ENCODE measurements around the gene OTOF.

The OTOF gene

GRCh38 chr2:26509141-26509540 lies 31.2 kb upstream of the OTOF start:
- Histone ChIP-seq H3K27me3 (ENCODE audit: insufficient read depth, low read length, poor library complexity) (no peaks in the 10 kb centered on the region), H3K18ac (ENCODE audit: low read length) (no peak overlapping the region), H4K8ac (ENCODE audit: low read depth, low read length) (no peak overlapping the region), H2AK5ac (ENCODE audit: low read length) (no peak overlapping the region), H4K5ac (ENCODE audit: low read length) (no peak overlapping the region), H3K4me1 (ENCODE audit: control insufficient read depth, low read depth, low read length) (no peaks in the 10 kb centered on the region), H3K4me2 (ENCODE audit: low read length) (no peak overlapping the region), H3K79me1 (ENCODE audit: low read length) (no peaks in the 10 kb centered on the region), H2BK15ac (replicated peaks; ENCODE audit: low read depth) (no peak overlapping the region), H3K4me3 (ENCODE audit: low read length) (no peak overlapping the region), H2BK120ac (ENCODE audit: low read depth, low read length) (no peak overlapping the region), H3K23ac (ENCODE audit: low read length) (no peak overlapping the region), H3K79me2 (ENCODE audit: control insufficient read depth, insufficient read depth, low read length) (no peaks in the 10 kb centered on the region), H2BK5ac (ENCODE audit: low read length) (no peak overlapping the region), H3K56ac (ENCODE audit: low read length) (no peak overlapping the region), H3K36me3 (ENCODE audit: control insufficient read depth, insufficient read depth, low read length) (no peaks in the 10 kb centered on the region), H3K9ac (ENCODE audit: low read length) (no peak overlapping the region), H3K27ac (ENCODE audit: low read depth, low read length) (no peak overlapping the region), H3K4ac (ENCODE audit: low read depth, low read length) (no peak overlapping the region)
- DNase-seq, result no peak
- no CpG with 5 or more reads among the region's 6 CpGs for WGBS (ENCODE audit: extremely low coverage, insufficient coverage, low lambda C conversion rate)

DNA sequence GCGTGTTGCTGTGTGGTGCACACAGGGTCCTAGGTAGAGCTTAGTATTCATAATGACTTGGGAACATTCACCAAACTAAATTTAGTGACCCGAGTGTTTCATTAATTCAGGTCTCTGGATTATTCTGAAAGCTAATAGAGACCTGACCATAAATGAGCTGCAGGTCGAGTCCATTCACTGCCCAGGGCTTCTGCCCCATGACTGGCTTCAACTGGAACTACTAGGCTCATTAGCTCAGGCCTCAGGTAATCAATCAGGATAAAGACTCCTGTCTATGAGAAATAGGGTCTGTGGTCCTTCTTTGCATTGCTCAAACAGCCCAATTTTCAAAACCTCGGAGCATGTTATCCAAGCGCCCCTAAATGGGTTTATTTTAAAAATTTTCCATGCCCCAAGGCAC lies 30.0 kb upstream of the OTOF start:
- no peak overlapping the region for H3K27ac ChIP-seq (ENCODE audit: low read depth, low read length)
- no CpG with 5 or more reads among the region's 5 CpGs for WGBS (ENCODE audit: extremely low coverage, insufficient coverage, low lambda C conversion rate)
- H4K5ac ChIP-seq (ENCODE audit: low read length), result no peak overlapping the region
- H3K18ac ChIP-seq (ENCODE audit: low read length), result no peak overlapping the region
- no peaks in the 10 kb centered on the region for H3K4me1 ChIP-seq (ENCODE audit: control insufficient read depth, low read depth, low read length)
- DNase-seq, result no peak
- no peak overlapping the region for H3K23ac ChIP-seq (ENCODE audit: low read length)
- no peak overlapping the region for H3K4ac ChIP-seq (ENCODE audit: low read depth, low read length)
- no peak overlapping the region for H2AK5ac ChIP-seq (ENCODE audit: low read length)
- H3K79me1 ChIP-seq (ENCODE audit: low read length), result no peaks in the 10 kb centered on the region
- H4K8ac ChIP-seq (ENCODE audit: low read depth, low read length), result no peak overlapping the region
- H3K9ac ChIP-seq (ENCODE audit: low read length), result no peak overlapping the region
- no peak overlapping the region for H3K56ac ChIP-seq (ENCODE audit: low read length)
- H2BK5ac ChIP-seq (ENCODE audit: low read length), result no peak overlapping the region
- no peaks in the 10 kb centered on the region for H3K36me3 ChIP-seq (ENCODE audit: control insufficient read depth, insufficient read depth, low read length)
- H3K4me2 ChIP-seq (ENCODE audit: low read length), result no peak overlapping the region
- H3K79me2 ChIP-seq (ENCODE audit: control insufficient read depth, insufficient read depth, low read length), result no peaks in the 10 kb centered on the region
- H3K4me3 ChIP-seq (ENCODE audit: low read length), result no peak overlapping the region
- H2BK120ac ChIP-seq (ENCODE audit: low read depth, low read length), result no peak overlapping the region
- no peaks in the 10 kb centered on the region for H3K27me3 ChIP-seq (ENCODE audit: insufficient read depth, low read length, poor library complexity)
- H2BK15ac ChIP-seq (replicated peaks; ENCODE audit: low read depth), result no peak overlapping the region

DNA sequence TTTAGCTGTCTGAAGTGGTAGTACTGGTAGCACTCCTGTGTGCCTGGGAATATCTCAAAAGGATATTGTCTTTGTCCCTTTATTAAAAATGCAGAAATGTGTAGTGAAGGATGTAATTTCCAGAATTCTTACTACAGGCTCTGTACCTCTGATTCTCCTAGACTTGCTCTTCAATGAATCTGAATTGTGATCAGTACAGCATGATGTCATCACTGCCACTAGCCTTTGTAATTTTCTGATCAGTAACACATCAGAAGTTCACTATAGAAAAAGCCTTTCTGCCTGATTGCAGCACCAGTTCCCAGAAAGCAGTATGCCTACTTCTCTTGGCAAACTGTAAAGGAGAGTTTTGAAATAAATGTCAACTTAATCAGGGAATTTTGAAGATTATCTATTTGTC lies 29.2 kb upstream of the OTOF start:
- no peaks in the 10 kb centered on the region for H3K79me1 ChIP-seq (ENCODE audit: low read length)
- DNase-seq, result no peak
- H4K8ac ChIP-seq (ENCODE audit: low read depth, low read length), result no peak overlapping the region
- H3K4ac ChIP-seq (ENCODE audit: low read depth, low read length), result no peak overlapping the region
- H3K27me3 ChIP-seq (ENCODE audit: insufficient read depth, low read length, poor library complexity), result no peaks in the 10 kb centered on the region
- H2BK120ac ChIP-seq (ENCODE audit: low read depth, low read length), result no peak overlapping the region
- H3K36me3 ChIP-seq (ENCODE audit: control insufficient read depth, insufficient read depth, low read length), result no peaks in the 10 kb centered on the region
- H4K5ac ChIP-seq (ENCODE audit: low read length), result no peak overlapping the region
- no peak overlapping the region for H3K18ac ChIP-seq (ENCODE audit: low read length)
- H2BK5ac ChIP-seq (ENCODE audit: low read length), result no peak overlapping the region
- no peak overlapping the region for H3K4me2 ChIP-seq (ENCODE audit: low read length)
- H2BK15ac ChIP-seq (replicated peaks; ENCODE audit: low read depth), result no peak overlapping the region
- no peak overlapping the region for H3K56ac ChIP-seq (ENCODE audit: low read length)
- H2AK5ac ChIP-seq (ENCODE audit: low read length), result no peak overlapping the region
- H3K4me1 ChIP-seq (ENCODE audit: control insufficient read depth, low read depth, low read length), result no peaks in the 10 kb centered on the region
- no peak overlapping the region for H3K4me3 ChIP-seq (ENCODE audit: low read length)
- no peaks in the 10 kb centered on the region for H3K79me2 ChIP-seq (ENCODE audit: control insufficient read depth, insufficient read depth, low read length)
- no peak overlapping the region for H3K23ac ChIP-seq (ENCODE audit: low read length)
- H3K27ac ChIP-seq (ENCODE audit: low read depth, low read length), result no peak overlapping the region
- no peak overlapping the region for H3K9ac ChIP-seq (ENCODE audit: low read length)

DNA sequence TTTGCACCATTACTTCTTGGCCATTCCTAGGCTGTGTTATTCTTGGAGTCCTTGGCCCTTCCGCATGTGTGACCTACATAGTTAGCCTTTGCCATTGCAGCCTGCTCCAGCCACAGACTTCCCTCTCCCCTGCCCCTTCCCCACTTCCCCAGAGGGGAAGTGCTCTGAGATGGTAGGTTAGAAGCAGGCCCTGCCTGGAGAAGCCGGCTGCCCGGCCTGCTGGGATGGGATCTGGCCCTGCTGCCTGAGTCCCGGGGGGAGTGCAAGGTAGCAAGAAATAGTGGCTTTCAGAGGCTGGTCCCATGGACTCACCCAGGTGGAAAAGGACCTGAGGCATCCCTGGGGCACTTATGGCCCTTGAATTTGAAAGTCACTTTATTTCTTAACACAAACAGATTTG lies 28.4 kb upstream of the OTOF start:
- Histone ChIP-seq H3K79me2 (ENCODE audit: control insufficient read depth, insufficient read depth, low read length) (no peaks in the 10 kb centered on the region), H3K56ac (ENCODE audit: low read length) (no peak overlapping the region), H3K4ac (ENCODE audit: low read depth, low read length) (no peak overlapping the region), H2BK5ac (ENCODE audit: low read length) (no peak overlapping the region), H4K8ac (ENCODE audit: low read depth, low read length) (no peak overlapping the region), H3K4me2 (ENCODE audit: low read length) (no peak overlapping the region), H2BK120ac (ENCODE audit: low read depth, low read length) (no peak overlapping the region), H3K4me3 (ENCODE audit: low read length) (no peak overlapping the region), H3K18ac (ENCODE audit: low read length) (no peak overlapping the region), H3K9ac (ENCODE audit: low read length) (no peak overlapping the region), H2AK5ac (ENCODE audit: low read length) (no peak overlapping the region), H3K4me1 (ENCODE audit: control insufficient read depth, low read depth, low read length) (no peaks in the 10 kb centered on the region), H2BK15ac (replicated peaks; ENCODE audit: low read depth) (no peak overlapping the region), H4K5ac (ENCODE audit: low read length) (no peak overlapping the region), H3K27me3 (ENCODE audit: insufficient read depth, low read length, poor library complexity) (no peaks in the 10 kb centered on the region), H3K79me1 (ENCODE audit: low read length) (no peaks in the 10 kb centered on the region), H3K23ac (ENCODE audit: low read length) (no peak overlapping the region), H3K27ac (ENCODE audit: low read depth, low read length) (no peak overlapping the region), H3K36me3 (ENCODE audit: control insufficient read depth, insufficient read depth, low read length) (no peaks in the 10 kb centered on the region)
- WGBS (ENCODE audit: extremely low coverage, insufficient coverage, low lambda C conversion rate), result no CpG with 5 or more reads among the region's 4 CpGs
- no peak for DNase-seq

GRCh38 chr2:26504002-26504401 lies 26.1 kb upstream of the OTOF start:
- WGBS (ENCODE audit: extremely low coverage, insufficient coverage, low lambda C conversion rate), result no CpG with 5 or more reads among the region's 13 CpGs
- no peaks in the 10 kb centered on the region for H3K27me3 ChIP-seq (ENCODE audit: insufficient read depth, low read length, poor library complexity)
- peak overlapping the region; percentile 53 for H3K9ac ChIP-seq (ENCODE audit: low read length)

GRCh38 chr2:26503231-26503880 lies 25.4 kb upstream of the OTOF start:
- no peak overlapping the region for H2BK15ac ChIP-seq (replicated peaks; ENCODE audit: low read depth)
- no peak overlapping the region for H4K5ac ChIP-seq (ENCODE audit: low read length)
- H2AK5ac ChIP-seq (ENCODE audit: low read length), result no peak overlapping the region
- H3K4ac ChIP-seq (ENCODE audit: low read depth, low read length), result no peak overlapping the region
- H3K18ac ChIP-seq (ENCODE audit: low read length), result no peak overlapping the region
- no CpG with 5 or more reads among the region's 41 CpGs for WGBS (ENCODE audit: extremely low coverage, insufficient coverage, low lambda C conversion rate)
- no peak overlapping the region for H3K27ac ChIP-seq (ENCODE audit: low read depth, low read length)
- no peak overlapping the region for H3K23ac ChIP-seq (ENCODE audit: low read length)
- no peak overlapping the region for H2BK120ac ChIP-seq (ENCODE audit: low read depth, low read length)
- no peaks in the 10 kb centered on the region for H3K4me1 ChIP-seq (ENCODE audit: control insufficient read depth, low read depth, low read length)
- H3K79me2 ChIP-seq (ENCODE audit: control insufficient read depth, insufficient read depth, low read length), result no peaks in the 10 kb centered on the region
- H4K8ac ChIP-seq (ENCODE audit: low read depth, low read length), result no peak overlapping the region
- peak overlapping the region; percentile 70 for H3K9ac ChIP-seq (ENCODE audit: low read length)
- peak overlapping the region; percentile 75 for H3K4me2 ChIP-seq (ENCODE audit: low read length)
- no peaks in the 10 kb centered on the region for H3K27me3 ChIP-seq (ENCODE audit: insufficient read depth, low read length, poor library complexity)
- no peaks in the 10 kb centered on the region for H3K79me1 ChIP-seq (ENCODE audit: low read length)
- H3K36me3 ChIP-seq (ENCODE audit: control insufficient read depth, insufficient read depth, low read length), result no peaks in the 10 kb centered on the region
- H2BK5ac ChIP-seq (ENCODE audit: low read length), result no peak overlapping the region
- peak; percentile 89 for DNase-seq
- no peak overlapping the region for H3K4me3 ChIP-seq (ENCODE audit: low read length)
- H3K56ac ChIP-seq (ENCODE audit: low read length), result peak overlapping the region; percentile 83

More at GRCh38 chr2:26504002-26504401, 26.1 kb upstream of the OTOF start:
- no peak overlapping the region for H3K4me3 ChIP-seq (ENCODE audit: low read length)
- no peak overlapping the region for H4K5ac ChIP-seq (ENCODE audit: low read length)
- H2BK5ac ChIP-seq (ENCODE audit: low read length), result no peak overlapping the region
- no peak overlapping the region for H3K18ac ChIP-seq (ENCODE audit: low read length)
- no peak overlapping the region for H4K8ac ChIP-seq (ENCODE audit: low read depth, low read length)
- H3K23ac ChIP-seq (ENCODE audit: low read length), result no peak overlapping the region
- no peak overlapping the region for H3K27ac ChIP-seq (ENCODE audit: low read depth, low read length)
- no peaks in the 10 kb centered on the region for H3K36me3 ChIP-seq (ENCODE audit: control insufficient read depth, insufficient read depth, low read length)
- peak overlapping the region; percentile 35 for H3K4me2 ChIP-seq (ENCODE audit: low read length)
- no peaks in the 10 kb centered on the region for H3K79me1 ChIP-seq (ENCODE audit: low read length)
- no peak overlapping the region for H2BK120ac ChIP-seq (ENCODE audit: low read depth, low read length)
- H3K79me2 ChIP-seq (ENCODE audit: control insufficient read depth, insufficient read depth, low read length), result no peaks in the 10 kb centered on the region
- H2BK15ac ChIP-seq (replicated peaks; ENCODE audit: low read depth), result no peak overlapping the region
- no peak overlapping the region for H2AK5ac ChIP-seq (ENCODE audit: low read length)
- peak overlapping the region; percentile 75 for H3K56ac ChIP-seq (ENCODE audit: low read length)
- H3K4ac ChIP-seq (ENCODE audit: low read depth, low read length), result no peak overlapping the region
- no peak for DNase-seq
- no peaks in the 10 kb centered on the region for H3K4me1 ChIP-seq (ENCODE audit: control insufficient read depth, low read depth, low read length)

Data from mesendoderm (in vitro differentiated cells).